ENCODE results near the gene TTC22.

DNA sequence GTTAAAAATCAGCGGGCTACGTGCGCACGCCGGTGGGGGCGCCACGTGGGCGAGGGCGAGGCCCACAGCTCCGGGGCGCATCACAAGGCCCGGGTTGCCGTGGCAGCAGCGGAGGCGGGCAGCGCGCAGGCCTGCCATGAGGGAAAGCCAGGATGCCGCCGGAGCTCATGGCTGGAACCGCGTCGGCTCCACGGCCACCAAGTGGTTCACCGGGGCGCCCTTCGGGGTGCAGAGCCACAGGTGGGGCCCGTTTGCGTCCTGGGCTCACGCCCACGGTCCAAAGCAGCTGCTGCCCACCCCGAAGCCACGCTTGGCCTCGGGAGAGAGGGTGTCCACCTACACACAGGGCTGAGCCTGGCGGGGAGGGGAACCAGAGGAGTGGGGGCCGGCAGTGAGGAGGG, 4.9 kb upstream of the TTC22 start:
- TF ChIP-seq POLR2A (IDR thresholded peaks at IDR 0.05; ENCODE audit: low read depth), result no peak
- TF ChIP-seq, protein P1, sequence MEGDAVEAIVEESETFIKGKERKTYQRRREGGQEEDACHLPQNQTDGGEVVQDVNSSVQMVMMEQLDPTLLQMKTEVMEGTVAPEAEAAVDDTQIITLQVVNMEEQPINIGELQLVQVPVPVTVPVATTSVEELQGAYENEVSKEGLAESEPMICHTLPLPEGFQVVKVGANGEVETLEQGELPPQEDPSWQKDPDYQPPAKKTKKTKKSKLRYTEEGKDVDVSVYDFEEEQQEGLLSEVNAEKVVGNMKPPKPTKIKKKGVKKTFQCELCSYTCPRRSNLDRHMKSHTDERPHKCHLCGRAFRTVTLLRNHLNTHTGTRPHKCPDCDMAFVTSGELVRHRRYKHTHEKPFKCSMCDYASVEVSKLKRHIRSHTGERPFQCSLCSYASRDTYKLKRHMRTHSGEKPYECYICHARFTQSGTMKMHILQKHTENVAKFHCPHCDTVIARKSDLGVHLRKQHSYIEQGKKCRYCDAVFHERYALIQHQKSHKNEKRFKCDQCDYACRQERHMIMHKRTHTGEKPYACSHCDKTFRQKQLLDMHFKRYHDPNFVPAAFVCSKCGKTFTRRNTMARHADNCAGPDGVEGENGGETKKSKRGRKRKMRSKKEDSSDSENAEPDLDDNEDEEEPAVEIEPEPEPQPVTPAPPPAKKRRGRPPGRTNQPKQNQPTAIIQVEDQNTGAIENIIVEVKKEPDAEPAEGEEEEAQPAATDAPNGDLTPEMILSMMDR (IDR thresholded peaks at IDR 0.05), result no peak
- TF ChIP-seq EP300 (IDR thresholded peaks at IDR 0.05), result no peak
- no peak for TF ChIP-seq POLR2AphosphoS5 (IDR thresholded peaks at IDR 0.05)

Measured in esophagus muscularis mucosa (tissue), 4 donors.